PC-3 (cell line): ENCODE results near the gene TMEFF2. TPM values are rescaled to one million over a fixed set of nuclear protein-coding genes. Genes with fewer than 3 reads are reported as not detected.

ENCODE experiments used
- ATAC-seq: fragments of 200-7000 bp; cut with Tn5 transposase; 2 replicates; pipeline ENCODE4 v1.9.1; 2020; ENCODE audit warnings: mild to moderate bottlenecking, moderate library complexity
- BruUV-seq: library from RNA; stranded (reverse); fragments of 400-500 nt; replicated peaks from 2 replicates; lab custom pipeline; 2021; lab: Mats Ljungman, UMichigan
- CTCF ChIA-PET: fragments of 300-600 bp; sonication (Branson Sonifier 250); formaldehyde crosslinking; loops from one replicate; lab custom pipeline; 2022; ENCODE audit warnings: antibody characterized with exemption; lab: Charles Lee
- POLR2A ChIA-PET: fragments of 300-600 bp; sonication (Branson Sonifier 250); formaldehyde crosslinking; loops from one replicate; lab custom pipeline; 2022; ENCODE audit warnings: antibody characterized with exemption; ENCODE audit not compliant: unreplicated experiment; lab: Charles Lee
- DNase-seq: peaks from one replicate; pipeline ENCODE4 v3.0.0-alpha.2; 2015
- H2AFZ ChIP-seq: fragments of 300-600 bp; sonication (generic); 2 replicates; pipeline ENCODE4 v1.6.0; 2016; ENCODE audit warnings: antibody characterized with exemption, low read length
- H3F3A ChIP-seq: fragments of 300-600 bp; sonication (generic); one replicate; pipeline ENCODE4 v1.6.0; 2017; ENCODE audit warnings: antibody characterized with exemption, low read length, control low read depth, mild to moderate bottlenecking; ENCODE audit not compliant: unreplicated experiment
- H3K27ac ChIP-seq: fragments of 300-600 bp; sonication (generic); 2 replicates; pipeline ENCODE4 v1.5.1; 2016; ENCODE audit warnings: mild to moderate bottlenecking, low read length
- H3K27me3 ChIP-seq: fragments of 300-600 bp; sonication (generic); 2 replicates; pipeline ENCODE4 v1.6.1; 2016; ENCODE audit warnings: low read length, mixed read lengths
- H3K36me3 ChIP-seq: fragments of 300-600 bp; sonication (generic); 2 replicates; pipeline ENCODE4 v1.6.1; 2016; ENCODE audit warnings: low read depth, mixed run types, low read length, mixed read lengths
- H3K4me1 ChIP-seq: fragments of 300-600 bp; sonication (generic); 2 replicates; pipeline ENCODE4 v1.5.1; 2016; ENCODE audit warnings: low read length; ENCODE audit not compliant: insufficient read depth
- H3K4me2 ChIP-seq: fragments of 300-600 bp; sonication (generic); 2 replicates; pipeline ENCODE4 v1.6.0; 2016; ENCODE audit warnings: low read length
- H3K4me3 ChIP-seq: fragments of 300-600 bp; sonication (generic); 2 replicates; pipeline ENCODE4 v1.5.1; 2016; ENCODE audit warnings: mild to moderate bottlenecking, low read length, mixed read lengths
- H3K79me2 ChIP-seq: fragments of 300-600 bp; sonication (generic); 2 replicates; pipeline ENCODE4 v1.6.1; 2017; ENCODE audit warnings: low read length, mixed read lengths
- H3K9ac ChIP-seq: fragments of 300-600 bp; sonication (generic); 2 replicates; pipeline ENCODE4 v1.6.0; 2016; ENCODE audit warnings: mild to moderate bottlenecking, low read length
- H3K9me2 ChIP-seq: fragments of 300-600 bp; sonication (generic); replicated peaks from 2 replicates; pipeline ENCODE4 v1.6.1; 2016; ENCODE audit warnings: mixed run types, low read length, mixed read lengths
- H3K9me3 ChIP-seq: fragments of 300-600 bp; sonication (generic); 2 replicates; pipeline ENCODE4 v1.6.1; 2016; ENCODE audit warnings: low read length, mixed read lengths
- H4K20me1 ChIP-seq: fragments of 300-600 bp; sonication (generic); 2 replicates; pipeline ENCODE4 v1.6.1; 2016; ENCODE audit warnings: low read length, mixed read lengths
- CTCF ChIP-seq: fragments of 300-600 bp; sonication (generic); conservative IDR thresholded peaks from 2 replicates; pipeline ENCODE4 v1.5.1; 2017; ENCODE audit warnings: antibody characterized with exemption, low read depth, mild to moderate bottlenecking, low read length
- EZH2 ChIP-seq: fragments of 300-600 bp; sonication (generic); IDR thresholded peaks from one replicate; pipeline ENCODE4 v1.6.1; 2017; ENCODE audit warnings: antibody characterized with exemption, mild to moderate bottlenecking, low read length; ENCODE audit not compliant: unreplicated experiment
- EZH2phosphoT487 ChIP-seq: fragments of 300-600 bp; sonication (generic); IDR thresholded peaks from 2 replicates; pipeline ENCODE4 v1.6.1; 2018; ENCODE audit warnings: mild to moderate bottlenecking, antibody characterized with exemption, low read length, borderline replicate concordance
- intact Hi-C: fragments of 100-400 bp; cut with micrococcal nuclease; formaldehyde crosslinking; loops from 2 replicates; pipeline ENCODE4 v1.9.0; 2023
- total RNA-seq: library from RNA; depleted of rRNA; stranded (reverse); fragments of >200 nt; gene quantifications from 2 replicates; pipeline ENCODE4 v1.2.3, GENCODE V29; 2014

TMEFF2 gene
- total RNA-seq, 1 experiment from 2014 or later = not detected

- Histone ChIP-seq H3F3A (no peaks in the 10 kb centered on the region), H3K4me2 (peak overlapping the region; percentile 41), H2AFZ (no peak overlapping the region), H3K4me1 (peaks cover 31% of the 10 kb centered on the region), H3K27me3 (no peaks in the 10 kb centered on the region), H3K36me3 (no peaks in the 10 kb centered on the region), H4K20me1 (no peaks in the 10 kb centered on the region), H3K79me2 (no peaks in the 10 kb centered on the region), H3K27ac (peak overlapping the region; percentile 56), H3K9me3 (no peaks in the 10 kb centered on the region), H3K9me2 (no peaks in the 10 kb centered on the region), H3K4me3 (no peak overlapping the region), H3K9ac (no peak overlapping the region)
- ChIA-PET CTCF (no interaction called here), POLR2A (interaction anchor here (0.7 kb wide), 1 partner anchor 30 kb away, joined by 3 read pairs; no protein-coding TSS in a partner anchor)
- peak; percentile 87 for DNase-seq
- TF ChIP-seq EZH2 (no peak), EZH2phosphoT487 (no peak), CTCF (no peak)
- BruUV-seq = no TSS peak
- intact Hi-C loops = no loop called here
- peak; percentile 62 for ATAC-seq
These were observed 295.3 kb downstream of the TMEFF2 start for GRCh38 chr2:191899410-191899809.
